A549 (cell line): ENCODE measurements around the gene DIP2A. TPM values are rescaled to one million over a fixed set of nuclear protein-coding genes. Genes with fewer than 3 reads are reported as not detected.

Experiments used
- ATAC-seq, 2 experiments: fragments of 200-7000 bp in 1 of 2; fragments of >200 bp in 1 of 2; cut with Nextera tagmentation in 1 of 2; cut with Tn5 transposase in 1 of 2; 3 replicates each; pipeline versions ENCODE4 v1.8.0 to v1.9.1; 2018 to 2020; ENCODE audit warnings: mild to moderate bottlenecking in 1 of 2, moderate library complexity in 1 of 2
- CTCF ChIA-PET: fragments of 300-600 bp; sonication (Branson Sonifier 250); formaldehyde crosslinking; extraction: SDS; loops from one replicate; lab custom pipeline; 2021; ENCODE audit warnings: antibody characterized with exemption, inconsistent platforms; lab: Yijun Ruan, JAX
- POLR2A ChIA-PET: fragments of 350-600 bp; formaldehyde crosslinking; extraction: SDS; loops from one replicate; lab custom pipeline; 2021; ENCODE audit warnings: antibody characterized with exemption, inconsistent platforms; lab: Yijun Ruan, JAX
- DNase-seq, 2 experiments: peaks; one replicate each; pipeline versions ENCODE4 v3.0.0 to v3.0.0-alpha.2; 2011 to 2016; ENCODE audit warnings: low read depth in 1 of 2, low spot score in 1 of 2
- FAIRE-seq: peaks from 2 replicates; lab custom pipeline; 2011; peaks lifted over from hg19 to GRCh38; lab: Jason Lieb, UNC
- H3K27ac ChIP-seq, 2 experiments: fragments of >200 bp; sonication (Bioruptor Twin); formaldehyde crosslinking; 3 replicates each; pipeline ENCODE4 v1.5.1; 2016 to 2017
- H3K4me1 ChIP-seq: fragments of >200 bp; sonication (Bioruptor Twin); formaldehyde crosslinking; 3 replicates; pipeline ENCODE4 v1.6.1; 2016
- H3K4me2 ChIP-seq: fragments of >200 bp; sonication (Bioruptor Twin); formaldehyde crosslinking; 3 replicates; pipeline ENCODE4 v1.6.1; 2016
- H3K4me3 ChIP-seq: fragments of >200 bp; sonication (Bioruptor Twin); formaldehyde crosslinking; 3 replicates; pipeline ENCODE4 v1.5.1; 2016
- H3K9me3 ChIP-seq: fragments of >200 bp; sonication (Bioruptor Twin); formaldehyde crosslinking; 3 replicates; pipeline ENCODE4 v1.6.1; 2016
- ATOH8 ChIP-seq: fragments of 250-450 bp; sonication (Bioruptor Pico); IDR thresholded peaks from 2 replicates; pipeline ENCODE4 v1.5.0; 2020; ENCODE audit warnings: low read depth, mild to moderate bottlenecking, moderate library complexity
- CHD2 ChIP-seq: fragments of 150-350 bp; IDR thresholded peaks from 2 replicates; pipeline ENCODE4 v1.6.1; 2014; ENCODE audit warnings: low read length; ENCODE audit not compliant: partially characterized antibody
- CHD4 ChIP-seq: fragments of 200-600 bp; sonication (generic); IDR thresholded peaks from 2 replicates; pipeline ENCODE4 v1.6.1; 2016; ENCODE audit warnings: antibody characterized with exemption, mild to moderate bottlenecking, borderline replicate concordance
- EP300 ChIP-seq, 2 experiments: fragments of >200 bp; sonication (Bioruptor Twin); formaldehyde crosslinking; IDR thresholded peaks; 2 replicates in 1 of 2; 3 replicates in 1 of 2; pipeline ENCODE4 v1.6.1; 2016 to 2017
- ESRRA ChIP-seq: fragments of 150-350 bp; IDR thresholded peaks from 2 replicates; pipeline ENCODE4 v1.6.1; 2014; ENCODE audit warnings: mild to moderate bottlenecking, low read length, borderline replicate concordance
- FOXS1 ChIP-seq: fragments of 250-450 bp; sonication (Bioruptor Pico); IDR thresholded peaks from 2 replicates; pipeline ENCODE4 v1.5.0; 2020; ENCODE audit warnings: mild to moderate bottlenecking, moderate library complexity
- HDAC2 ChIP-seq: fragments of 200-600 bp; sonication (generic); IDR thresholded peaks from 2 replicates; pipeline ENCODE4 v1.6.1; 2016
- HES2 ChIP-seq: fragments of >200 bp; sonication (Bioruptor Twin); formaldehyde crosslinking; IDR thresholded peaks from 2 replicates; pipeline ENCODE4 v1.6.1; 2016
- HOXB13 ChIP-seq: fragments of 250-450 bp; sonication (Bioruptor Pico); IDR thresholded peaks from 2 replicates; pipeline ENCODE4 v1.5.0; 2020; ENCODE audit warnings: low read depth, mild to moderate bottlenecking, moderate library complexity
- JUNB ChIP-seq: fragments of >200 bp; sonication (Bioruptor Twin); formaldehyde crosslinking; IDR thresholded peaks from 2 replicates; pipeline ENCODE4 v1.6.1; 2016
- KDM5A ChIP-seq: fragments of 200-600 bp; sonication (generic); IDR thresholded peaks from 2 replicates; pipeline ENCODE4 v1.6.1; 2016; ENCODE audit warnings: antibody characterized with exemption, mild to moderate bottlenecking
- MYC ChIP-seq: IDR thresholded peaks from 2 replicates; pipeline ENCODE4 v1.6.1; 2012; ENCODE audit warnings: mild to moderate bottlenecking, inconsistent platforms, low read length, improper control_type of control experiment, borderline replicate concordance
- NFE2L2 ChIP-seq: fragments of 150-350 bp; conservative IDR thresholded peaks from 2 replicates; pipeline ENCODE4 v1.6.1; 2014; ENCODE audit warnings: low read length
- PHF8 ChIP-seq: fragments of 200-600 bp; sonication (generic); IDR thresholded peaks from 2 replicates; pipeline ENCODE4 v1.6.1; 2016; ENCODE audit warnings: low read depth, mild to moderate bottlenecking, antibody characterized with exemption, moderate library complexity, borderline replicate concordance
- POLR2AphosphoS2 ChIP-seq: conservative IDR thresholded peaks from 2 replicates; pipeline ENCODE4 v1.6.1; 2012; ENCODE audit warnings: low read length, improper control_type of control experiment, inconsistent platforms
- RCOR1 ChIP-seq: fragments of 150-350 bp; IDR thresholded peaks from 2 replicates; pipeline ENCODE4 v1.6.1; 2014; ENCODE audit warnings: antibody characterized with exemption, low read length, low read depth
- RFX5 ChIP-seq: fragments of 450-650 bp; IDR thresholded peaks from 2 replicates; pipeline ENCODE4 v1.7.1; 2014; ENCODE audit warnings: antibody characterized with exemption, mild to moderate bottlenecking, moderate library complexity
- SREBF2 ChIP-seq: fragments of 450-650 bp; IDR thresholded peaks from 2 replicates; pipeline ENCODE4 v1.6.1; 2014; ENCODE audit warnings: mild to moderate bottlenecking, moderate library complexity
- TFCP2L1 ChIP-seq: fragments of 250-450 bp; sonication (Bioruptor Pico); IDR thresholded peaks from 2 replicates; pipeline ENCODE4 v1.5.0; 2021; ENCODE audit warnings: mild to moderate bottlenecking
- ZNF302 ChIP-seq: fragments of 250-450 bp; sonication (Bioruptor Pico); IDR thresholded peaks from 2 replicates; pipeline ENCODE4 v1.9.0; 2021; ENCODE audit warnings: inconsistent platforms, mild to moderate bottlenecking, moderate library complexity
- ZSCAN20 ChIP-seq: fragments of 250-450 bp; sonication (Bioruptor Pico); IDR thresholded peaks from 2 replicates; pipeline ENCODE4 v1.8.0; 2022; ENCODE audit warnings: mild to moderate bottlenecking, moderate library complexity
- WGBS: methylation state at CpG from one replicate; pipeline ENCODE4 v1.1.6; 2017; ENCODE audit errors: missing lambda C conversion rate; 5-methylcytosine and 5-hydroxymethylcytosine counted together
- polyA plus RNA-seq, 4 experiments: library from polyadenylated mRNA; depleted of rRNA in 3 of 4; stranded (reverse); fragments of >200 nt; fragmentation: RNase III in 1 of 4; extraction: RNeasy Plus Mini Kit Qiagen cat#74134 plus additional on column Dnase treatment in 1 of 4; gene quantifications; 2 replicates in 3 of 4; 3 replicates in 1 of 4; pipeline ENCODE4 v1.2.3, GENCODE V29; 2011 to 2017
- TF ChIP-seq, protein P1 (sequence below): IDR thresholded peaks from 2 replicates; pipeline ENCODE4 v1.6.1; 2012
- TF ChIP-seq, protein P2 (sequence below): fragments of >200 bp; sonication (Bioruptor Twin); formaldehyde crosslinking; IDR thresholded peaks from 3 replicates; pipeline ENCODE4 v1.5.1; 2016
- TF ChIP-seq, protein P3 (sequence below): IDR thresholded peaks from 2 replicates; pipeline ENCODE4 v1.6.1; 2012; ENCODE audit warnings: low read depth, borderline replicate concordance
- TF ChIP-seq, protein P4 (sequence below): fragments of 200-600 bp; sonication (generic); IDR thresholded peaks from 2 replicates; pipeline ENCODE4 v1.6.1; 2016; ENCODE audit warnings: antibody characterized with exemption, mild to moderate bottlenecking, moderate library complexity

Gene DIP2A
- polyA plus RNA-seq, 2 of the 4 experiments (the other 2 are of a cell fraction), result 13.3 to 18.4 TPM

DNA sequence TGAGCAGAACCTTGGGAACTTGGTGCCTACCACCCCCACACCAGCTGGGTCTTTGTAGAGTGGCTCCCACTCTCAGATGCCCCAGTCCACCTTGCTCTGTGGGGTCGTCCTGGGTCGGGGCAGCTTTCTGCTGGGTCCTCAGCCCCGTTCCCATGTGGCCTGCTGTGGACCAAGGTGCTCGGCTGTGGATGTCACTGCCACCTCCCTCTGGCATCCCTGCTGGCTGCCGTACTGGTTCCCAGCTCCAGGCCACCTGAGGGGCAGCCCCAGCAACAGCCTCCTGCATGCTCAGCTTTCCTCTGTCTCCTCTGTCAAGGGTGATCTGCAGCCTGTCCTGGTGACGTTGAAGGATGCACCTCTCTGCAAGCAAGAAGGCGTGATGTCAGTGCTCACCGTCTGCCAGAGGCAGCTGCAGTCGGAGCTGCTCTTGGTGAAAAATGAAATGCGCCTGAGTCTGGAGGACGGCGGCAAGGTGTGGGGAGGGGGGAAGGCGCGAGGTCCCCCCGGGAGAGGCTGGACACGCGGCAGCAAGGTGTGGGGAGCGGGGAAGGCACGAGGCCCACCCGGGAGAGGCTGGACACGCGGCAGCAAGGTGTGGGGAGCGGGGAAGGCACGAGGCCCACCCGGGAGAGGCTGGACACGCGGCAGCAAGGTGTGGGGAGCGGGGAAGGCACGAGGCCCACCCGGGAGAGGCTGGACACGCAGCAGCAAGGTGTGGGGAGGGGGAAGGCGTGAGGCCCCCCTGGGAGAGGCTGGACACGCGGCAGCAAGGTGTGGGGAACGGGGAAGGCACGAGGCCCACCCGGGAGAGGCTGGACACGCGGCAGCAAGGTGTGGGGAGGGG lies 45.9 kb upstream of the DIP2A start:
- no peak for ATAC-seq
- Histone ChIP-seq H3K27ac (no peak overlapping the region), H3K4me3 (no peak overlapping the region), H3K9me3 (no peaks in the 10 kb centered on the region), H3K4me1 (no peaks in the 10 kb centered on the region), H3K4me2 (no peak overlapping the region)
- DNase-seq, result no peak
- WGBS, result 97% methylated on average over 15 of the region's 39 CpGs
- FAIRE-seq, result no peak
- TF ChIP-seq CHD4, result no peak
- no peak for TF ChIP-seq NFE2L2
- TF ChIP-seq HES2, result no peak
- no peak for TF ChIP-seq TFCP2L1
- TF ChIP-seq, protein P1, sequence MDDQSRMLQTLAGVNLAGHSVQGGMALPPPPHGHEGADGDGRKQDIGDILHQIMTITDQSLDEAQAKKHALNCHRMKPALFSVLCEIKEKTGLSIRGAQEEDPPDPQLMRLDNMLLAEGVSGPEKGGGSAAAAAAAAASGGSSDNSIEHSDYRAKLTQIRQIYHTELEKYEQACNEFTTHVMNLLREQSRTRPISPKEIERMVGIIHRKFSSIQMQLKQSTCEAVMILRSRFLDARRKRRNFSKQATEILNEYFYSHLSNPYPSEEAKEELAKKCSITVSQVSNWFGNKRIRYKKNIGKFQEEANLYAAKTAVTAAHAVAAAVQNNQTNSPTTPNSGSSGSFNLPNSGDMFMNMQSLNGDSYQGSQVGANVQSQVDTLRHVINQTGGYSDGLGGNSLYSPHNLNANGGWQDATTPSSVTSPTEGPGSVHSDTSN, result no peak
- TF ChIP-seq, protein P2, sequence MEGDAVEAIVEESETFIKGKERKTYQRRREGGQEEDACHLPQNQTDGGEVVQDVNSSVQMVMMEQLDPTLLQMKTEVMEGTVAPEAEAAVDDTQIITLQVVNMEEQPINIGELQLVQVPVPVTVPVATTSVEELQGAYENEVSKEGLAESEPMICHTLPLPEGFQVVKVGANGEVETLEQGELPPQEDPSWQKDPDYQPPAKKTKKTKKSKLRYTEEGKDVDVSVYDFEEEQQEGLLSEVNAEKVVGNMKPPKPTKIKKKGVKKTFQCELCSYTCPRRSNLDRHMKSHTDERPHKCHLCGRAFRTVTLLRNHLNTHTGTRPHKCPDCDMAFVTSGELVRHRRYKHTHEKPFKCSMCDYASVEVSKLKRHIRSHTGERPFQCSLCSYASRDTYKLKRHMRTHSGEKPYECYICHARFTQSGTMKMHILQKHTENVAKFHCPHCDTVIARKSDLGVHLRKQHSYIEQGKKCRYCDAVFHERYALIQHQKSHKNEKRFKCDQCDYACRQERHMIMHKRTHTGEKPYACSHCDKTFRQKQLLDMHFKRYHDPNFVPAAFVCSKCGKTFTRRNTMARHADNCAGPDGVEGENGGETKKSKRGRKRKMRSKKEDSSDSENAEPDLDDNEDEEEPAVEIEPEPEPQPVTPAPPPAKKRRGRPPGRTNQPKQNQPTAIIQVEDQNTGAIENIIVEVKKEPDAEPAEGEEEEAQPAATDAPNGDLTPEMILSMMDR, result no peak
- no peak for TF ChIP-seq ATOH8 (CRISPR knock-in tag)
- no peak for TF ChIP-seq SREBF2
- no peak for TF ChIP-seq RFX5
- TF ChIP-seq, protein P3, sequence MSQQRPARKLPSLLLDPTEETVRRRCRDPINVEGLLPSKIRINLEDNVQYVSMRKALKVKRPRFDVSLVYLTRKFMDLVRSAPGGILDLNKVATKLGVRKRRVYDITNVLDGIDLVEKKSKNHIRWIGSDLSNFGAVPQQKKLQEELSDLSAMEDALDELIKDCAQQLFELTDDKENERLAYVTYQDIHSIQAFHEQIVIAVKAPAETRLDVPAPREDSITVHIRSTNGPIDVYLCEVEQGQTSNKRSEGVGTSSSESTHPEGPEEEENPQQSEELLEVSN, result no peak
- TF ChIP-seq ZNF302, result no peak
- no peak for TF ChIP-seq HDAC2
- TF ChIP-seq, protein P4, sequence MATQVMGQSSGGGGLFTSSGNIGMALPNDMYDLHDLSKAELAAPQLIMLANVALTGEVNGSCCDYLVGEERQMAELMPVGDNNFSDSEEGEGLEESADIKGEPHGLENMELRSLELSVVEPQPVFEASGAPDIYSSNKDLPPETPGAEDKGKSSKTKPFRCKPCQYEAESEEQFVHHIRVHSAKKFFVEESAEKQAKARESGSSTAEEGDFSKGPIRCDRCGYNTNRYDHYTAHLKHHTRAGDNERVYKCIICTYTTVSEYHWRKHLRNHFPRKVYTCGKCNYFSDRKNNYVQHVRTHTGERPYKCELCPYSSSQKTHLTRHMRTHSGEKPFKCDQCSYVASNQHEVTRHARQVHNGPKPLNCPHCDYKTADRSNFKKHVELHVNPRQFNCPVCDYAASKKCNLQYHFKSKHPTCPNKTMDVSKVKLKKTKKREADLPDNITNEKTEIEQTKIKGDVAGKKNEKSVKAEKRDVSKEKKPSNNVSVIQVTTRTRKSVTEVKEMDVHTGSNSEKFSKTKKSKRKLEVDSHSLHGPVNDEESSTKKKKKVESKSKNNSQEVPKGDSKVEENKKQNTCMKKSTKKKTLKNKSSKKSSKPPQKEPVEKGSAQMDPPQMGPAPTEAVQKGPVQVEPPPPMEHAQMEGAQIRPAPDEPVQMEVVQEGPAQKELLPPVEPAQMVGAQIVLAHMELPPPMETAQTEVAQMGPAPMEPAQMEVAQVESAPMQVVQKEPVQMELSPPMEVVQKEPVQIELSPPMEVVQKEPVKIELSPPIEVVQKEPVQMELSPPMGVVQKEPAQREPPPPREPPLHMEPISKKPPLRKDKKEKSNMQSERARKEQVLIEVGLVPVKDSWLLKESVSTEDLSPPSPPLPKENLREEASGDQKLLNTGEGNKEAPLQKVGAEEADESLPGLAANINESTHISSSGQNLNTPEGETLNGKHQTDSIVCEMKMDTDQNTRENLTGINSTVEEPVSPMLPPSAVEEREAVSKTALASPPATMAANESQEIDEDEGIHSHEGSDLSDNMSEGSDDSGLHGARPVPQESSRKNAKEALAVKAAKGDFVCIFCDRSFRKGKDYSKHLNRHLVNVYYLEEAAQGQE, result no peak
- no peak for TF ChIP-seq MYC
- ChIA-PET CTCF (interaction anchor here (1.2 kb wide), 1 partner anchor 8 kb away, joined by 3 read pairs; no protein-coding TSS in a partner anchor), POLR2A (no interaction called here)

DNA sequence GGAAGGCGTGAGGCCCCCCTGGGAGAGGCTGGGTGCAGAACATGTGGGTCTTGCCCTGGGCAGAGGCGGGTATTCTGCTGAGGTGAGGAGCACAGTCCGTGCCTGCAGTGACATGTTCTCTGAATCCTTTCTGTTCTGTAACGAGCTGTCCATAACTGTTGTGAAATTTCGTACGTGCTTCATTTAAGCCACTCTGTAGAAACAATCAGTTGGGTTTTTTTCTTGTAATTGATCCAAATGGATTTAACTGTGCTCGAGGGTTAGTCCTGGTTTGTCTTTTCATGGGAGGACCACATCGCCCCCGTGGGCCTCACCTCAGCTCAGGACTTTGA lies 45.4 kb upstream of the DIP2A start:
- Histone ChIP-seq H3K4me2 (no peak overlapping the region), H3K4me1 (no peaks in the 10 kb centered on the region), H3K4me3 (no peak overlapping the region), H3K9me3 (no peaks in the 10 kb centered on the region), H3K27ac (no peak overlapping the region)
- no peak for ATAC-seq
- FAIRE-seq, result no peak
- ChIA-PET POLR2A (no interaction called here), CTCF (no interaction called here)
- DNase-seq, result no peak
- WGBS, result 89% methylated on average over 8 of the region's 9 CpGs
- TF ChIP-seq ZSCAN20 (CRISPR knock-in tag), result no peak
- no peak for TF ChIP-seq ESRRA
- TF ChIP-seq NFE2L2, result no peak
- no peak for TF ChIP-seq KDM5A
- TF ChIP-seq CHD2, result no peak
- TF ChIP-seq RCOR1, result no peak
- TF ChIP-seq PHF8, result no peak
- TF ChIP-seq MYC, result no peak
- no peak for TF ChIP-seq FOXS1 (CRISPR knock-in tag)
- TF ChIP-seq RFX5, result no peak
- TF ChIP-seq EP300 (IDR thresholded peaks at IDR 0.05), result no peak
- TF ChIP-seq HOXB13, result no peak
- no peak for TF ChIP-seq ATOH8 (CRISPR knock-in tag)
- TF ChIP-seq, protein P1, result no peak
- TF ChIP-seq HDAC2, result no peak
- no peak for TF ChIP-seq POLR2AphosphoS2
- no peak for TF ChIP-seq JUNB
